H1 (cell line): ENCODE data around the gene WFDC1. TPM values are rescaled to one million over a fixed set of nuclear protein-coding genes. Genes with fewer than 3 reads are reported as not detected.

Source experiments
- CTCF ChIA-PET: fragments of 300-600 bp; sonication (Branson Sonifier 250); formaldehyde crosslinking; loops from one replicate; lab custom pipeline; 2021; ENCODE audit not compliant: partially characterized antibody; lab: Charles Lee
- POLR2A ChIA-PET: fragments of 300-600 bp; sonication (Branson Sonifier 250); formaldehyde crosslinking; loops from one replicate; lab custom pipeline; 2021; ENCODE audit warnings: inconsistent platforms; ENCODE audit not compliant: partially characterized antibody; lab: Charles Lee
- DNase-seq, 2 experiments: peaks; one replicate each; pipeline versions ENCODE4 v3.0.0 to v3.0.0-alpha.2; 2010 to 2022; ENCODE audit warnings: low spot score in 2 of 2, low read depth in 1 of 2, mixed read lengths in 1 of 2
- FAIRE-seq: peaks from 2 replicates; lab custom pipeline; 2011; peaks lifted over from hg19 to GRCh38; lab: Jason Lieb, UNC
- H2AFZ ChIP-seq: 2 replicates; pipeline ENCODE4 v1.8.1; 2012; ENCODE audit warnings: low read length, inconsistent platforms
- H2AK5ac ChIP-seq: 2 replicates; pipeline ENCODE4 v1.6.1; 2013; ENCODE audit warnings: low read depth, low read length
- H2BK120ac ChIP-seq: replicated peaks from 2 replicates; pipeline ENCODE3; 2013; ENCODE audit warnings: low read depth, low read length, inconsistent platforms
- H2BK12ac ChIP-seq: 2 replicates; pipeline ENCODE4 v1.6.1; 2013; ENCODE audit warnings: low read depth, low read length
- H2BK15ac ChIP-seq: 2 replicates; pipeline ENCODE4 v1.6.1; 2013; ENCODE audit warnings: low read length
- H2BK20ac ChIP-seq: 2 replicates; pipeline ENCODE4 v1.6.1; 2013; ENCODE audit warnings: low read length
- H2BK5ac ChIP-seq: 2 replicates; pipeline ENCODE4 v1.6.1; 2013; ENCODE audit warnings: low read depth, low read length
- H3K14ac ChIP-seq: 2 replicates; pipeline ENCODE4 v1.6.1; 2013; ENCODE audit warnings: inconsistent platforms; ENCODE audit not compliant: insufficient read length
- H3K18ac ChIP-seq: 2 replicates; pipeline ENCODE4 v1.6.1; 2013; ENCODE audit warnings: low read length; ENCODE audit errors: extremely low read depth
- H3K23ac ChIP-seq: 2 replicates; pipeline ENCODE4 v1.6.1; 2013; ENCODE audit warnings: inconsistent platforms; ENCODE audit not compliant: insufficient read length
- H3K23me2 ChIP-seq: 2 replicates; pipeline ENCODE4 v1.6.1; 2013; ENCODE audit warnings: low read depth, low read length
- H3K27ac ChIP-seq: 2 replicates; pipeline ENCODE4 v1.6.1; 2011; ENCODE audit warnings: low read depth, low read length, inconsistent platforms
- H3K27me3 ChIP-seq, 4 experiments: replicated peaks in 1 of 4; 1 replicate in 1 of 4; 2 replicates in 3 of 4; pipeline versions ENCODE4 v1.6.1 to v1.8.1; 2011 to 2013; ENCODE audit warnings: low read length in 3 of 4, mild to moderate bottlenecking in 3 of 4, inconsistent platforms in 2 of 4, mixed read lengths in 2 of 4, moderate library complexity in 1 of 4; ENCODE audit not compliant: control insufficient read depth in 3 of 4, insufficient read depth in 3 of 4; ENCODE audit errors: extremely low read depth in 1 of 4
- H3K36me3 ChIP-seq, 4 experiments: 2 replicates each; pipeline versions ENCODE4 v1.6.1 to v1.8.1; 2011 to 2013; ENCODE audit warnings: mild to moderate bottlenecking in 4 of 4, low read length in 3 of 4, moderate library complexity in 2 of 4, control low read depth in 1 of 4, inconsistent platforms in 1 of 4; ENCODE audit not compliant: insufficient read depth in 4 of 4, control insufficient read depth in 2 of 4
- H3K4ac ChIP-seq: replicated peaks from 2 replicates; pipeline ENCODE3; 2013; ENCODE audit warnings: low read length, low read depth, mixed read lengths, inconsistent platforms; ENCODE audit not compliant: insufficient read length
- H3K4me1 ChIP-seq, 4 experiments: replicated peaks in 1 of 4; 1 replicate in 1 of 4; 2 replicates in 3 of 4; pipeline versions ENCODE4 v1.6.1 to v1.8.1; 2011 to 2013; ENCODE audit warnings: low read length in 3 of 4, inconsistent platforms in 2 of 4, mixed read lengths in 1 of 4; ENCODE audit not compliant: insufficient read depth in 4 of 4, control insufficient read depth in 3 of 4
- H3K4me2 ChIP-seq, 2 experiments: 2 replicates each; pipeline versions ENCODE4 v1.6.1 to v1.8.1; 2011 to 2013; ENCODE audit warnings: low read depth in 2 of 2, low read length in 2 of 2, control low read depth in 1 of 2, inconsistent platforms in 1 of 2, mild to moderate bottlenecking in 1 of 2; ENCODE audit not compliant: insufficient read depth in 1 of 2
- H3K4me3 ChIP-seq, 4 experiments: fragments of 200-600, 300-600 bp in 1 of 4; sonication (generic), shearing (Covaris generic), sonication (Bioruptor Twin) in 1 of 4; 2 replicates each; pipeline versions ENCODE4 v1.5.1 to v1.8.1; 2011 to 2016; ENCODE audit warnings: low read length in 4 of 4, low read depth in 3 of 4, control low read depth in 2 of 4, inconsistent platforms in 2 of 4, mild to moderate bottlenecking in 2 of 4, mixed read lengths in 1 of 4, moderate library complexity in 1 of 4; ENCODE audit not compliant: insufficient read depth in 2 of 4; ENCODE audit errors: extremely low read depth in 1 of 4
- H3K56ac ChIP-seq: replicated peaks from 2 replicates; pipeline ENCODE3; 2013; ENCODE audit warnings: low read depth, mild to moderate bottlenecking, mixed read lengths, low read length, inconsistent platforms; ENCODE audit not compliant: insufficient read length
- H3K79me1 ChIP-seq: 2 replicates; pipeline ENCODE4 v1.6.1; 2013; ENCODE audit warnings: low read depth, low read length, control low read depth
- H3K79me2 ChIP-seq, 2 experiments: 2 replicates each; pipeline versions ENCODE4 v1.6.1 to v1.8.1; 2012 to 2013; ENCODE audit warnings: low read length in 2 of 2, mild to moderate bottlenecking in 2 of 2, inconsistent platforms in 1 of 2; ENCODE audit not compliant: insufficient read depth in 2 of 2, control insufficient read depth in 1 of 2
- H3K9ac ChIP-seq, 4 experiments: replicated peaks in 1 of 4; 1 replicate in 1 of 4; 2 replicates in 3 of 4; pipeline versions ENCODE4 v1.6.1 to v1.8.1; 2011 to 2013; ENCODE audit warnings: low read depth in 3 of 4, low read length in 3 of 4, control low read depth in 2 of 4, mild to moderate bottlenecking in 2 of 4, moderate library complexity in 2 of 4, inconsistent platforms in 1 of 4; ENCODE audit errors: extremely low read depth in 1 of 4
- H3K9me3 ChIP-seq, 2 experiments: 2 replicates each; pipeline versions ENCODE4 v1.6.1 to v1.8.1; 2012 to 2013; ENCODE audit warnings: mild to moderate bottlenecking in 2 of 2, moderate library complexity in 2 of 2, control low read depth in 1 of 2, inconsistent platforms in 1 of 2, low read depth in 1 of 2, low read length in 1 of 2, mixed read lengths in 1 of 2; ENCODE audit not compliant: insufficient read depth in 2 of 2
- H4K20me1 ChIP-seq, 2 experiments: replicated peaks in 1 of 2; 2 replicates each; pipeline versions ENCODE3 to v1.8.1; 2011 to 2013; ENCODE audit warnings: inconsistent platforms in 2 of 2, low read length in 2 of 2, mild to moderate bottlenecking in 1 of 2; ENCODE audit not compliant: insufficient read depth in 2 of 2, control insufficient read depth in 1 of 2
- H4K5ac ChIP-seq: 2 replicates; pipeline ENCODE4 v1.6.1; 2013; ENCODE audit warnings: low read length, low read depth, mixed read lengths, inconsistent platforms; ENCODE audit not compliant: insufficient read length
- H4K8ac ChIP-seq: 2 replicates; pipeline ENCODE4 v1.8.0; 2013; ENCODE audit warnings: mild to moderate bottlenecking, moderate library complexity, low read length, inconsistent platforms; ENCODE audit not compliant: insufficient read depth; ENCODE audit errors: extremely low read depth
- H4K91ac ChIP-seq: replicated peaks from 2 replicates; pipeline ENCODE3; 2013; ENCODE audit warnings: low read length, mixed read lengths, inconsistent platforms; ENCODE audit not compliant: insufficient read length
- CEBPB ChIP-seq: IDR thresholded peaks from 2 replicates; pipeline ENCODE4 v1.6.1; 2012; ENCODE audit warnings: low read depth, low read length
- JUND ChIP-seq: IDR thresholded peaks from 2 replicates; pipeline ENCODE4 v1.6.1; 2011; ENCODE audit warnings: mild to moderate bottlenecking, improper control_type of control experiment, low read length
- WGBS, 2 experiments: shearing (Covaris generic) in 1 of 2; methylation state at CpG; one replicate each; pipeline versions ENCODE4 v1.1.6 to v1.1.7; 2013 to 2015; ENCODE audit warnings: low lambda C conversion rate in 2 of 2, mixed read lengths in 2 of 2, inconsistent platforms in 1 of 2, low coverage in 1 of 2, missing lambda C conversion rate in 1 of 2; ENCODE audit not compliant: insufficient replicate concordance in 2 of 2, insufficient coverage in 1 of 2, insufficient read length in 1 of 2; ENCODE audit errors: extremely low coverage in 1 of 2, missing lambda C conversion rate in 1 of 2; 5-methylcytosine and 5-hydroxymethylcytosine counted together
- polyA plus RNA-seq, 7 experiments: library from polyadenylated mRNA; depleted of rRNA in 3 of 7; stranded (reverse) in 5 of 7; unstranded in 2 of 7; fragments of >200 nt in 5 of 7; fragments of 200-250 nt in 2 of 7; gene quantifications; 1 replicate in 5 of 7; 2 replicates in 1 of 7; 4 replicates in 1 of 7; pipeline versions ENCODE4 v1.2.1 to v1.2.3, GENCODE V29; 2011 to 2013; ENCODE audit warnings: missing spikeins in 2 of 7, mixed read lengths in 2 of 7
- total RNA-seq: library from RNA; stranded (reverse); fragmentation: NEBNext Ultra II Directional; extraction: Animal tissue kit (Norgen Biotek cat#: 25700); gene quantifications from 2 replicates; pipeline ENCODE4 v1.2.1, GENCODE V29; 2021

The WFDC1 gene
- total and polyA plus RNA-seq, 2 of the 8 experiments (the other 6 are each of a cell fraction or from before 2014, with no cell fraction given) = 0.70 to 1.1 TPM

- Histone ChIP-seq H3K79me1 (no peaks in the 10 kb centered on the region), H3K4ac (no peak overlapping the region), H3K56ac (no peak overlapping the region), H3K36me3 (no peaks in the 10 kb centered on the region), H3K9me3 (no peaks in the 10 kb centered on the region), H4K20me1 (no peaks in the 10 kb centered on the region), H2BK15ac (no peak overlapping the region), H2BK20ac (no peak overlapping the region), H2BK120ac (no peak overlapping the region), H3K18ac (no peak overlapping the region), H3K23me2 (peaks cover 5% of the 10 kb centered on the region; the same call in 1 of the 2 replicates), H2BK5ac (no peak overlapping the region), H3K27me3 (no peaks in the 10 kb centered on the region), H3K23ac (no peak overlapping the region), H3K4me1 (no peaks in the 10 kb centered on the region; a peak in 2 of 7 replicates), H3K4me3 (no peak overlapping the region), H2AK5ac (no peak overlapping the region)
- POLR2A ChIA-PET = no interaction called here
- TF ChIP-seq CEBPB = no peak
- no peak for TF ChIP-seq JUND
- TF ChIP-seq, all 59 proteins: peak for 0
- Histone ChIP-seq H2BK12ac (no peak overlapping the region), H4K91ac (no peak overlapping the region), H4K5ac (no peak overlapping the region), H3K27ac (no peak overlapping the region), H4K8ac (no peak overlapping the region; the same call in 1 of the 2 replicates), H3K14ac (no peak overlapping the region), H3K79me2 (no peaks in the 10 kb centered on the region), H2AFZ (no peak overlapping the region), H3K9ac (no peak overlapping the region), H3K4me2 (no peak overlapping the region)
- CTCF ChIA-PET = interaction anchor here (1.5 kb wide), 1 partner anchor 11 kb away, joined by 3 read pairs; no protein-coding TSS in a partner anchor
- 81% methylated on average over 10 of the region's 10 CpGs; no CpG with 5 or more reads in 1 of the 2 experiments for WGBS, 2 experiments
- DNase-seq (no peak), FAIRE-seq (no peak)
Measured at GRCh38 chr16:84356176-84356575, 61.5 kb downstream of the WFDC1 start.
